A673 (cell line): ENCODE measurements around the gene NCAM2. TPM values are rescaled to one million over a fixed set of nuclear protein-coding genes. Genes with fewer than 3 reads are reported as not detected.

Source experiments
- BruUV-seq: library from RNA; stranded (reverse); fragments of 400-500 nt; replicated peaks from 2 replicates; lab custom pipeline; 2021; lab: Mats Ljungman, UMichigan
- CTCF ChIA-PET: fragments of 300-600 bp; sonication (Branson Sonifier 250); formaldehyde crosslinking; loops from one replicate; lab custom pipeline; 2022; ENCODE audit warnings: antibody characterized with exemption; lab: Charles Lee
- POLR2A ChIA-PET: fragments of 300-600 bp; sonication (Branson Sonifier 250); formaldehyde crosslinking; loops from one replicate; lab custom pipeline; 2022; ENCODE audit warnings: antibody characterized with exemption; ENCODE audit not compliant: low non-redundant PET; lab: Charles Lee
- DNase-seq: peaks from one replicate; pipeline ENCODE4 v3.0.0-alpha.2; 2015; ENCODE audit warnings: low spot score
- H3K27ac ChIP-seq: fragments of 200-600 bp; sonication (generic); 2 replicates; pipeline ENCODE4 v1.5.1; 2016; ENCODE audit warnings: mixed run types, low read depth, mild to moderate bottlenecking, mixed read lengths, antibody characterized with exemption, low read length; ENCODE audit not compliant: poor library complexity, severe bottlenecking
- H3K27me3 ChIP-seq: fragments of 200-600 bp; sonication (generic); replicated peaks from 2 replicates; pipeline ENCODE4 v1.6.1; 2017; ENCODE audit warnings: mixed run types, low read depth, mild to moderate bottlenecking, mixed read lengths, antibody characterized with exemption, low read length; ENCODE audit not compliant: insufficient read depth, poor library complexity
- H3K36me3 ChIP-seq: fragments of 200-600 bp; sonication (generic); 2 replicates; pipeline ENCODE4 v1.6.1; 2016; ENCODE audit warnings: mixed run types, mild to moderate bottlenecking, mixed read lengths, antibody characterized with exemption, low read length; ENCODE audit not compliant: insufficient read depth, poor library complexity, severe bottlenecking
- H3K4me1 ChIP-seq: fragments of 200-600 bp; sonication (generic); 2 replicates; pipeline ENCODE4 v1.6.1; 2017; ENCODE audit warnings: mixed run types, mild to moderate bottlenecking, mixed read lengths, antibody characterized with exemption, low read length; ENCODE audit not compliant: insufficient read depth, poor library complexity, severe bottlenecking
- H3K4me3 ChIP-seq: fragments of 200-600 bp; sonication (generic); 2 replicates; pipeline ENCODE4 v1.5.1; 2016; ENCODE audit warnings: low read depth, mixed run types, mild to moderate bottlenecking, mixed read lengths, low read length; ENCODE audit not compliant: poor library complexity, severe bottlenecking
- H3K9me3 ChIP-seq: fragments of 200-600 bp; sonication (generic); 2 replicates; pipeline ENCODE4 v1.6.1; 2016; ENCODE audit warnings: mixed run types, low read depth, mild to moderate bottlenecking, mixed read lengths, antibody characterized with exemption, low read length; ENCODE audit not compliant: poor library complexity, severe bottlenecking
- CTCF ChIP-seq: fragments of 300-800, 200-600 bp; sonication (generic); conservative IDR thresholded peaks from 2 replicates; pipeline ENCODE4 v1.5.1; 2017; ENCODE audit warnings: low read depth, mild to moderate bottlenecking, antibody characterized with exemption, low read length, moderate library complexity, mixed read lengths
- EZH2 ChIP-seq: fragments of 200-600 bp; sonication (generic); IDR thresholded peaks from 2 replicates; pipeline ENCODE4 v1.6.1; 2017; ENCODE audit warnings: borderline replicate concordance, low read depth, mild to moderate bottlenecking, mixed read lengths, antibody characterized with exemption, low read length; ENCODE audit not compliant: poor library complexity, severe bottlenecking
- intact Hi-C: fragments of 100-400 bp; cut with micrococcal nuclease; formaldehyde crosslinking; loops from one replicate; pipeline ENCODE4 v1.10.0; 2022; ENCODE audit not compliant: unreplicated experiment
- total RNA-seq: library from RNA; stranded (reverse); gene quantifications from 2 replicates; pipeline ENCODE4 v1.2.3, GENCODE V29; 2021

NCAM2 gene
- total RNA-seq, 1 experiment from 2014 or later = 38.2 TPM

GRCh38 chr21:21076491-21076890 is 78.3 kb downstream of the NCAM2 start:
- Histone ChIP-seq H3K36me3 (no peaks in the 10 kb centered on the region), H3K9me3 (no peaks in the 10 kb centered on the region), H3K27ac (no peak overlapping the region), H3K4me3 (no peak overlapping the region), H3K4me1 (no peaks in the 10 kb centered on the region), H3K27me3 (no peaks in the 10 kb centered on the region)
- ChIA-PET CTCF (no interaction called here), POLR2A (no interaction called here)
- DNase-seq = no peak
- BruUV-seq = no TSS peak
- TF ChIP-seq EZH2 (no peak), CTCF (no peak)
- intact Hi-C loops = no loop called here

DNA sequence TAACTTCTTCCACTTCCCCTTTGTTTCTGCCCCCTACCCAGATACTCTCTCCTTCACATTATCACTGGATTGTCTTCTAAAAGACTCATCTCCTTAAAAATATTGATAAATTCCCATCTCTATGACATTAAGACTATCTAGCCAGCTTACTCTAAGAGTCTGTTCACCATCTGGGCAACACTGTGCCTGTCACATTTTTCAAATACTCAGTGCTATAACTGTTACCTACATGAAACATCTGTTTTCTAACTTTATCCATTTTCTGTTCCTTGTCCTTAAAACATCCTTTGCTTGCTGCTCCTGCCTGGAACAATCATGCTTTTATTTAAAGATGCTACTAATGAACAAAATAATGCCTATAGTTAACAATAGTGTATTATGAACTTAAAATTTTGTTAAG is 81.4 kb downstream of the NCAM2 start:
- intact Hi-C loops = no loop called here
- TF ChIP-seq EZH2 = no peak
- no peak for TF ChIP-seq CTCF
- DNase-seq = no peak
- no peak overlapping the region for H3K27ac ChIP-seq
- no peaks in the 10 kb centered on the region for H3K36me3 ChIP-seq
- CTCF ChIA-PET = no interaction called here
- BruUV-seq = no TSS peak
- POLR2A ChIA-PET = no interaction called here
- no peaks in the 10 kb centered on the region for H3K9me3 ChIP-seq
- no peaks in the 10 kb centered on the region for H3K27me3 ChIP-seq
- H3K4me3 ChIP-seq = no peak overlapping the region
- no peaks in the 10 kb centered on the region for H3K4me1 ChIP-seq

DNA sequence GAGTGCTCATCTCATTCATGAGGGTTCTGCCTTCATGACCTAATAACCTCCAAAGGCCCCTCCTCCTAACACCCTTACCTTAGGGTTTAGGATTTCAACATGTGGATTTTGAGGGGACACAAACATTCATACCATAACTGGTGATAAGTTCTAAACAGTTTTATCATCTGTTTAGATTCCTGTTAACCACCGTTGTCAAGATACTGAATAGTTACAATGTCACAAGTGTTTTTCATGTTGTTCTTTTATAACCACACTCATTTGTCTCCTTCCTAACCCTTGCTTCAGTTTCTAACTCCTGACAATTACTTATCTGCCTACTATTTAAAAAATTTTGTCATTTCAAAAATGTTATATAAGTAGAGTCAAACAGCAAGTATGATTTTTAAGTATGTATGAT is 86.0 kb downstream of the NCAM2 start:
- Histone ChIP-seq H3K27ac (no peak overlapping the region), H3K36me3 (no peaks in the 10 kb centered on the region), H3K4me3 (no peak overlapping the region), H3K27me3 (no peaks in the 10 kb centered on the region), H3K4me1 (no peaks in the 10 kb centered on the region), H3K9me3 (no peaks in the 10 kb centered on the region)
- TF ChIP-seq CTCF = no peak
- DNase-seq = no peak
- no TSS peak for BruUV-seq
- CTCF ChIA-PET = no interaction called here
- POLR2A ChIA-PET = no interaction called here
- intact Hi-C loops = no loop called here
